H9 (cell line): ENCODE data around the gene BCAS3. TPM values are rescaled to one million over a fixed set of nuclear protein-coding genes. Genes with fewer than 3 reads are reported as not detected.

Experiments used
- DNase-seq: peaks from one replicate; pipeline ENCODE4 v3.0.0-alpha.2; 2017
- H2AFZ ChIP-seq: one replicate; pipeline ENCODE4 v1.6.1; 2013; ENCODE audit warnings: mild to moderate bottlenecking, low read length, control low read depth, moderate library complexity
- H2AK5ac ChIP-seq: 2 replicates; pipeline ENCODE4 v1.6.1; 2013; ENCODE audit warnings: low read length, control low read depth, mixed read lengths; ENCODE audit not compliant: insufficient read length
- H2BK120ac ChIP-seq: one replicate; pipeline ENCODE4 v1.6.1; 2013; ENCODE audit warnings: low read depth, mild to moderate bottlenecking, low read length, control low read depth, inconsistent platforms; ENCODE audit not compliant: poor library complexity, severe bottlenecking
- H2BK12ac ChIP-seq: 2 replicates; pipeline ENCODE4 v1.6.1; 2013; ENCODE audit warnings: low read length, control low read depth, mixed read lengths, low read depth; ENCODE audit not compliant: insufficient read length
- H2BK15ac ChIP-seq: 2 replicates; pipeline ENCODE4 v1.6.1; 2013; ENCODE audit warnings: low read depth, low read length, control low read depth
- H2BK20ac ChIP-seq: one replicate; pipeline ENCODE4 v1.6.1; 2013; ENCODE audit warnings: low read depth, mild to moderate bottlenecking, low read length, control low read depth, inconsistent platforms; ENCODE audit not compliant: poor library complexity, severe bottlenecking
- H2BK5ac ChIP-seq: 2 replicates; pipeline ENCODE4 v1.6.1; 2013; ENCODE audit warnings: low read length, control low read depth, mixed read lengths; ENCODE audit not compliant: insufficient read length
- H3K14ac ChIP-seq: 2 replicates; pipeline ENCODE4 v1.6.1; 2013; ENCODE audit warnings: low read length, control low read depth; ENCODE audit not compliant: insufficient read depth
- H3K18ac ChIP-seq: 2 replicates; pipeline ENCODE4 v1.6.1; 2013; ENCODE audit warnings: low read depth, mild to moderate bottlenecking, mixed read lengths, low read length, control low read depth; ENCODE audit not compliant: insufficient read length
- H3K23ac ChIP-seq: 2 replicates; pipeline ENCODE4 v1.6.1; 2013; ENCODE audit warnings: low read length, control low read depth, mixed read lengths, low read depth; ENCODE audit not compliant: insufficient read length
- H3K23me2 ChIP-seq: 2 replicates; pipeline ENCODE4 v1.6.1; 2013; ENCODE audit warnings: low read depth, mild to moderate bottlenecking, mixed read lengths, low read length, control low read depth; ENCODE audit not compliant: insufficient read length, poor library complexity, severe bottlenecking
- H3K27ac ChIP-seq: 2 replicates; pipeline ENCODE4 v1.5.1; 2013; ENCODE audit warnings: low read length, control low read depth, mixed read lengths, low read depth; ENCODE audit not compliant: insufficient read length
- H3K27me3 ChIP-seq: 2 replicates; pipeline ENCODE4 v1.6.1; 2013; ENCODE audit warnings: low read length, control low read depth, inconsistent platforms; ENCODE audit not compliant: insufficient read depth
- H3K4ac ChIP-seq: 2 replicates; pipeline ENCODE4 v1.6.1; 2013; ENCODE audit warnings: low read depth, mild to moderate bottlenecking, control low read depth, inconsistent platforms, low read length, moderate library complexity
- H3K4me1 ChIP-seq: 2 replicates; pipeline ENCODE4 v1.6.1; 2013; ENCODE audit warnings: low read length, control low read depth, inconsistent platforms; ENCODE audit not compliant: insufficient read depth
- H3K4me2 ChIP-seq: 2 replicates; pipeline ENCODE4 v1.6.1; 2013; ENCODE audit warnings: low read length, control low read depth, mixed read lengths; ENCODE audit not compliant: insufficient read length, insufficient read depth
- H3K56ac ChIP-seq: 2 replicates; pipeline ENCODE4 v1.6.1; 2013; ENCODE audit warnings: low read depth, mild to moderate bottlenecking, mixed read lengths, low read length, control low read depth; ENCODE audit not compliant: insufficient read length
- H3K79me1 ChIP-seq: 2 replicates; pipeline ENCODE4 v1.6.1; 2013; ENCODE audit warnings: low read depth, mild to moderate bottlenecking, moderate library complexity, low read length, control low read depth, inconsistent platforms; ENCODE audit not compliant: insufficient read depth, poor library complexity, severe bottlenecking
- H3K79me2 ChIP-seq: 2 replicates; pipeline ENCODE4 v1.6.1; 2013; ENCODE audit warnings: low read length, control low read depth, inconsistent platforms; ENCODE audit not compliant: insufficient read depth
- H3K9ac ChIP-seq: 2 replicates; pipeline ENCODE4 v1.6.1; 2013; ENCODE audit warnings: low read length, control low read depth, mixed read lengths; ENCODE audit not compliant: insufficient read length; ENCODE audit errors: extremely low read depth
- H3K9me3 ChIP-seq: one replicate; pipeline ENCODE4 v1.6.1; 2013; ENCODE audit warnings: low read depth, low read length, inconsistent platforms; ENCODE audit not compliant: control insufficient read depth
- H3T11ph ChIP-seq: one replicate; pipeline ENCODE4 v1.6.1; 2013; ENCODE audit warnings: mild to moderate bottlenecking, low read length, control low read depth, inconsistent platforms
- H4K20me1 ChIP-seq: one replicate; pipeline ENCODE4 v1.6.1; 2013; ENCODE audit not compliant: control insufficient read depth, insufficient read length, insufficient read depth
- H4K5ac ChIP-seq: 2 replicates; pipeline ENCODE4 v1.6.1; 2013; ENCODE audit warnings: low read depth, mild to moderate bottlenecking, mixed read lengths, low read length, control low read depth; ENCODE audit not compliant: insufficient read length
- H4K8ac ChIP-seq: replicated peaks from 2 replicates; pipeline ENCODE4 v1.6.1; 2013; ENCODE audit warnings: low read length, control low read depth, mixed read lengths, low read depth; ENCODE audit not compliant: insufficient read length
- H4K91ac ChIP-seq: 2 replicates; pipeline ENCODE4 v1.6.1; 2013; ENCODE audit warnings: low read depth, mild to moderate bottlenecking, moderate library complexity, mixed read lengths, low read length, control low read depth; ENCODE audit not compliant: insufficient read length
- H3K27ac Mint-ChIP-seq, 3 experiments: 2 replicates in 2 of 3; 3 replicates in 1 of 3; pipeline ENCODE4 v1.8.0; 2020 to 2021; ENCODE audit warnings: mixed read lengths in 3 of 3, mild to moderate bottlenecking in 1 of 3, moderate library complexity in 1 of 3
- H3K27me3 Mint-ChIP-seq: 2 replicates; pipeline ENCODE4 v1.8.0; 2021; ENCODE audit warnings: low read depth, mild to moderate bottlenecking, moderate library complexity, mixed read lengths
- H3K36me3 Mint-ChIP-seq, 3 experiments: 2 replicates in 2 of 3; 3 replicates in 1 of 3; pipeline ENCODE4 v1.8.0; 2020 to 2021; ENCODE audit warnings: low read depth in 3 of 3, mixed read lengths in 3 of 3; ENCODE audit not compliant: insufficient read depth in 1 of 3
- H3K4me1 Mint-ChIP-seq, 2 experiments: 2 replicates each; pipeline ENCODE4 v1.8.0; 2020; ENCODE audit warnings: mixed read lengths in 2 of 2
- H3K4me3 Mint-ChIP-seq, 2 experiments: 2 replicates in 1 of 2; 3 replicates in 1 of 2; pipeline ENCODE4 v1.8.0; 2020 to 2021; ENCODE audit warnings: mild to moderate bottlenecking in 2 of 2, mixed read lengths in 2 of 2, moderate library complexity in 1 of 2
- H3K9me3 Mint-ChIP-seq, 2 experiments: 2 replicates in 1 of 2; 3 replicates in 1 of 2; pipeline ENCODE4 v1.8.0; 2020; ENCODE audit warnings: mild to moderate bottlenecking in 2 of 2, mixed read lengths in 2 of 2, moderate library complexity in 1 of 2
- WGBS: extraction: QIAGEN DNeasy Blood & Tissue Kit; methylation state at CpG from one replicate; pipeline ENCODE4 v1.1.7; 2013; ENCODE audit warnings: missing lambda C conversion rate, low lambda C conversion rate, mixed read lengths; ENCODE audit not compliant: insufficient read length; ENCODE audit errors: extremely low coverage; 5-methylcytosine and 5-hydroxymethylcytosine counted together
- total RNA-seq: library from RNA; stranded (reverse); gene quantifications from 2 replicates; pipeline ENCODE4 v1.2.1, GENCODE V29; 2021
- TF ChIP-seq, protein P1 (sequence below): fragments of 200-600 bp; sonication (generic); conservative IDR thresholded peaks from 3 replicates; pipeline ENCODE4 v1.8.0; 2021; ENCODE audit warnings: antibody characterized with exemption, mild to moderate bottlenecking

The BCAS3 gene
- total RNA-seq, 1 experiment from 2014 or later: 22.4 TPM

- H3K14ac ChIP-seq: no peak overlapping the region
- H2AK5ac ChIP-seq: no peak overlapping the region
- H3K79me1 ChIP-seq: no peaks in the 10 kb centered on the region
- no peaks in the 10 kb centered on the region for H4K20me1 ChIP-seq
- Mint-ChIP-seq H3K27ac (no peak overlapping the region), H3K36me3 (peaks cover 0 to 6% (median 0%) of the 10 kb centered on the region in 3 experiments; a peak in 2 of 7 replicates), H3K9me3 (no peaks in the 10 kb centered on the region; a peak in 1 of 5 replicates), H3K4me1 (peaks cover 24 to 29% of the 10 kb centered on the region in 2 experiments), H3K4me3 (no peak overlapping the region), H3K27me3 (no peaks in the 10 kb centered on the region)
- H2AFZ ChIP-seq: no peak overlapping the region
- H4K5ac ChIP-seq: no peak overlapping the region
- no peak overlapping the region for H2BK120ac ChIP-seq
- H3K27me3 ChIP-seq: no peaks in the 10 kb centered on the region
- no CpG with 5 or more reads among the region's 3 CpGs for WGBS
- no peak overlapping the region for H4K91ac ChIP-seq
- H3K23me2 ChIP-seq: no peaks in the 10 kb centered on the region
- TF ChIP-seq, protein P1, sequence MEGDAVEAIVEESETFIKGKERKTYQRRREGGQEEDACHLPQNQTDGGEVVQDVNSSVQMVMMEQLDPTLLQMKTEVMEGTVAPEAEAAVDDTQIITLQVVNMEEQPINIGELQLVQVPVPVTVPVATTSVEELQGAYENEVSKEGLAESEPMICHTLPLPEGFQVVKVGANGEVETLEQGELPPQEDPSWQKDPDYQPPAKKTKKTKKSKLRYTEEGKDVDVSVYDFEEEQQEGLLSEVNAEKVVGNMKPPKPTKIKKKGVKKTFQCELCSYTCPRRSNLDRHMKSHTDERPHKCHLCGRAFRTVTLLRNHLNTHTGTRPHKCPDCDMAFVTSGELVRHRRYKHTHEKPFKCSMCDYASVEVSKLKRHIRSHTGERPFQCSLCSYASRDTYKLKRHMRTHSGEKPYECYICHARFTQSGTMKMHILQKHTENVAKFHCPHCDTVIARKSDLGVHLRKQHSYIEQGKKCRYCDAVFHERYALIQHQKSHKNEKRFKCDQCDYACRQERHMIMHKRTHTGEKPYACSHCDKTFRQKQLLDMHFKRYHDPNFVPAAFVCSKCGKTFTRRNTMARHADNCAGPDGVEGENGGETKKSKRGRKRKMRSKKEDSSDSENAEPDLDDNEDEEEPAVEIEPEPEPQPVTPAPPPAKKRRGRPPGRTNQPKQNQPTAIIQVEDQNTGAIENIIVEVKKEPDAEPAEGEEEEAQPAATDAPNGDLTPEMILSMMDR: no peak
- DNase-seq: no peak
- H3K27ac ChIP-seq: no peak overlapping the region
- no peaks in the 10 kb centered on the region for H3K9me3 ChIP-seq
- no peak overlapping the region for H2BK12ac ChIP-seq
- no peak overlapping the region for H2BK20ac ChIP-seq
- H3K56ac ChIP-seq: no peak overlapping the region
- no peak overlapping the region for H2BK5ac ChIP-seq
- no peak overlapping the region for H3K18ac ChIP-seq
- no peak overlapping the region for H3K4me2 ChIP-seq
- no peaks in the 10 kb centered on the region for H3K79me2 ChIP-seq
- peaks cover 6% of the 10 kb centered on the region; the same call in 1 of the 2 replicates for H3K4me1 ChIP-seq
- H3K9ac ChIP-seq: no peak overlapping the region
- no peak overlapping the region for H3K4ac ChIP-seq
- no peak overlapping the region for H3K23ac ChIP-seq
- H3T11ph ChIP-seq: no peak overlapping the region
- H2BK15ac ChIP-seq: no peak overlapping the region
- H4K8ac ChIP-seq: no peak overlapping the region
Observed at GRCh38 chr17:61247439-61247838, 569.8 kb downstream of the BCAS3 start.
